Effector memory CD4-positive, alpha-beta T cell (primary cell): ENCODE measurements around the gene PEX19.

Source experiments
- DNase-seq, 3 donors: peaks; one replicate each; pipeline ENCODE4 v3.0.0-alpha.2; 2020
- H3K27ac ChIP-seq: 2 replicates; pipeline ENCODE4 v1.7.0; 2013; ENCODE audit warnings: mild to moderate bottlenecking, low read length, moderate library complexity; ENCODE audit not compliant: insufficient read depth, poor library complexity, severe bottlenecking
- H3K27me3 ChIP-seq: replicated peaks from 2 replicates; pipeline ENCODE4 v1.7.0; 2013; ENCODE audit warnings: mild to moderate bottlenecking, low read length; ENCODE audit not compliant: insufficient read depth, control insufficient read depth, poor library complexity, severe bottlenecking
- H3K36me3 ChIP-seq: 2 replicates; pipeline ENCODE4 v1.7.0; 2013; ENCODE audit warnings: mild to moderate bottlenecking, low read length, moderate library complexity; ENCODE audit not compliant: control insufficient read depth, insufficient read depth
- H3K4me1 ChIP-seq: 2 replicates; pipeline ENCODE4 v1.7.0; 2013; ENCODE audit warnings: low read length, mild to moderate bottlenecking; ENCODE audit not compliant: control insufficient read depth, insufficient read depth, poor library complexity, severe bottlenecking
- H3K4me3 ChIP-seq: 2 replicates; pipeline ENCODE4 v1.7.0; 2013; ENCODE audit warnings: low read length, low read depth, mild to moderate bottlenecking; ENCODE audit not compliant: insufficient read depth, poor library complexity, severe bottlenecking
- H3K9me3 ChIP-seq: 2 replicates; pipeline ENCODE4 v1.7.0; 2013; ENCODE audit warnings: mild to moderate bottlenecking, low read length, moderate library complexity; ENCODE audit not compliant: control insufficient read depth

The PEX19 gene

DNA sequence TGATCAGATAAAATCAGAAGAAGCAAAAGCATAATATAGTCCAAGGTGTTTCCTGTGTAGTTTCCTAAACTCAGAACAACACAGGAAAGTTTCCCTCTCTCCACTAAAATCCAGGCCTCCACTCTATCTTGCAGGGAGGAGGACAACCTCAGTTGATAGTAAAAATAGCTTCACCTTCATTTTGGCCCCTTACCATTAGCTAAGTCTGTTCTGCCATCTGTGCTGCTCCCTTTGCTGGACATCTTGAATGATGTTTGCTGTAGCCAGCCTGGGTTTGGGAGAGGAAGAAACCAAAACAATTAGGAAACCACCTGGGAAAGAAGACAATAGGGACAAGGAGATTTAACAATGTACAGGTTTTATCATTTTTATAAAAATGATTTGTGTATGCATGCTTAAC lies 41.2 kb downstream of the PEX19 start:
- H3K36me3 ChIP-seq, result peaks cover 30% of the 10 kb centered on the region
- H3K4me3 ChIP-seq, result no peak overlapping the region
- DNase-seq, result no peak
- no peaks in the 10 kb centered on the region for H3K27me3 ChIP-seq
- no peaks in the 10 kb centered on the region for H3K9me3 ChIP-seq
- H3K4me1 ChIP-seq, result no peaks in the 10 kb centered on the region
- H3K27ac ChIP-seq, result no peak overlapping the region

DNA sequence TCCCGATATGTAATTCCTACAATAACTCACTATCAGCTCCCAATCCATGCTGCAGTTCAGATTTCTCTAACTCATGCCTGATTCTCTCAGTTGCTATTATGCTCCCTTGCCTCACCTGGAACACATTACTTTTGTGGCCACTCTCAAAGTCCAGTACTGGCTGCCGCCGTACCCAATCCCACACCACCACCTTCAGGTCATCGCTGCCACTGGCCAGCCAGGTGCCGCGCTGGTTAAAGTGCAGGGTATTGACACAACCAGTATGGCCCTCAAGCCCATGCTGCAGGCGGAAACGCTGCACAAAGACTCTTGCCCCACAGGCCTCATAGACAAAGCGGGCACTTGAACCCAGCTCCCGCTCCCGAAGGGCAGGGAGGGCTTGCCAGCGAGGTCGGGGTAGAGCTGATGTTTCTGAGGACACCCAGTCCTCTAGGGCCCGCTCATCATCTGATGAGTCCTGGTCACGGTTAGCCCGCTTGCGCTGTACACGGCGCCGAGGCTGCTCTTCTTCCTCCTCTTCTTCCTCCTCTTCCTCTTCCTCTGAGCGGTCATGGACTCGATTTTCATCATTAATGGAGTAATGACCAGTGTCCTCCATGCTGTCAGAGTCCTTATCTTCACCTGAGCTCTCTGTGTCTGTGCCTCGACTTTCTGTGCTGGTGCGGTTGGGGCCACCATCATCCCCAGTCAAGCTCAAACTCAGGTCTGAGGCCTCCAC lies 45.2 kb downstream of the PEX19 start:
- H3K27me3 ChIP-seq, result no peaks in the 10 kb centered on the region
- no peaks in the 10 kb centered on the region for H3K9me3 ChIP-seq
- no peak for DNase-seq
- no peak overlapping the region for H3K4me3 ChIP-seq
- no peak overlapping the region for H3K27ac ChIP-seq
- peaks cover 65% of the 10 kb centered on the region for H3K36me3 ChIP-seq
- no peaks in the 10 kb centered on the region for H3K4me1 ChIP-seq

DNA sequence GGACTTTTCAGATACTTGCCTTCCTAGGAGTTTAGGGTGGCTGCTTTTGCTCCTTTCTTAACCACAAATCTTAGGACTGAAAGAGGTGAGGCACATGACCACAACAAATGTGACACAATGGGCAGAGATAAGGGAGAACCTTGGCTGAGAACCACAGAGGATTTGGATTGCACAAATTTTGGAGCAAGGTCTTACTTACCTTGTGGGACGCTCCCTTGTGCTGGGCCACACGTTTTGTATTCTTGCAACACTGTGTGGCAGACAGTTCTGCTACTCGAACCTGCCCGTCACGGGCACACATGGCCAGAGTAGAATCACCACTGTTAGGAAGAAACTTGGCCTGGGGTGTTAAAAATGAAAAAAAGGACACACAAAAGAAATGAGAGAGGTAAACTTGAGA lies 46.5 kb downstream of the PEX19 start:
- H3K27me3 ChIP-seq, result no peaks in the 10 kb centered on the region
- no peaks in the 10 kb centered on the region for H3K9me3 ChIP-seq
- no peak overlapping the region for H3K27ac ChIP-seq
- H3K36me3 ChIP-seq, result peaks cover 61% of the 10 kb centered on the region
- H3K4me3 ChIP-seq, result no peak overlapping the region
- DNase-seq, result no peak
- no peaks in the 10 kb centered on the region for H3K4me1 ChIP-seq

DNA sequence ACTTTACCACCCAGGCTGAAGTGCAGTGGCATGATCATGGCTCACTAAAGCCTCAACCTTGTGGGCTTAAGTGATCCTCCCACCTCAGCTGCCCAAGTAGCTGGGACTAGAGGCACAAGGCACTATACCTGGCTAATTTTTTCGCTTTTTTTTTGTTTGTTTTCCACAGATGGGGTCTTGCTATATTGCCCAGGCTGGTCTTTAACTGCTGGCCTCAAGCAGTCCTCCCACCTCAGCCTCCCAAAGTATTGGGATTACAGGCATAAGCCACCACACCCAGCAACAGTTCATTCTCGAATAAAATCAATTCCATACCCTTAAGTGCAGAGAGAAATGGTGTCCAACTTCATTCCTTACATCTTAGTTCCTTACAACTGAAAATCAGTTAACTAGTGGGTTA lies 47.4 kb downstream of the PEX19 start:
- H3K36me3 ChIP-seq, result peaks cover 52% of the 10 kb centered on the region

DNA sequence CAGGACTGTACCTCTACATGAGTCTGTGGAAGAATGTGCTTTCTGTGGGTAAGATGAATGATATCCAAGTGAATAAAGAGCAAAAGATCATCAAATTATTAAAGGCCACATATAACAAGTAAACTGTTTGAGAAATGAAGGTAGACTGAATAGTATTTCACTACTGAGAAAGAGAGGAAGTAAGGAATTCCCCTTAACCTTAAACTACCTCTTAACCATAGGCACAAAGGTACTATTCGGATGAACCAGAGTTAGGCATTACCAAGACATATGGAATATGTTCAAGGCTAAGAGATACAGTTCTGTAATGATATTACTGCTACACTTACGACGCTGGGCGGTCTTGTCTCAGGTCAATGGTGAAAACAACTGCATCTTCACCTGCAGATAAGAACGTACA lies 48.1 kb downstream of the PEX19 start:
- no peak for DNase-seq
- H3K4me3 ChIP-seq, result no peak overlapping the region
- H3K9me3 ChIP-seq, result no peaks in the 10 kb centered on the region
- H3K27me3 ChIP-seq, result no peaks in the 10 kb centered on the region
- no peak overlapping the region for H3K27ac ChIP-seq
- H3K4me1 ChIP-seq, result no peaks in the 10 kb centered on the region
- peaks cover 57% of the 10 kb centered on the region for H3K36me3 ChIP-seq

More for the DNA sequence above, 47.4 kb downstream of the PEX19 start:
- Histone ChIP-seq H3K27me3 (no peaks in the 10 kb centered on the region), H3K27ac (no peak overlapping the region), H3K9me3 (no peaks in the 10 kb centered on the region), H3K4me3 (no peak overlapping the region), H3K4me1 (no peaks in the 10 kb centered on the region)
- DNase-seq, result no peak

DNA sequence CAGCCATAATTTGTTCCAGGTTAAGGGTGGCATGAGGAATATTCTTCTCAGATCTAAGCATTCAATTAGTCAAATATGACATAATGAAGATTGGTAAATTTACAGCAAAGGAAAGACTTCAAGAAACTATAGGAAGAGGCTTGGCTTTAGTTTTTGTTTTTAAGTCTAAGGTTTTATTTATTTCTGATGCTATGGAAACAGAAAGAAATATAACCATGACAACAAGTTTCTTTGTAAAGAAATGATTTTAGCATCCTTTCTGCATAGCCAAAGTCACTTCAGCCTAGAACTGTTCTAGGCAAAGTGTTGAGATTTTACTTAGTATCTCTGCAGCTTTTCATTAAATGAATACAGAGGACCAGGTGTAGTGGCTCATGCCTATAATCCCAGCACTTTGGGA lies 52.0 kb downstream of the PEX19 start:
- Histone ChIP-seq H3K4me3 (no peak overlapping the region), H3K36me3 (peaks cover 66% of the 10 kb centered on the region), H3K9me3 (no peaks in the 10 kb centered on the region), H3K27me3 (no peaks in the 10 kb centered on the region), H3K27ac (no peak overlapping the region), H3K4me1 (no peaks in the 10 kb centered on the region)
- DNase-seq, result no peak

DNA sequence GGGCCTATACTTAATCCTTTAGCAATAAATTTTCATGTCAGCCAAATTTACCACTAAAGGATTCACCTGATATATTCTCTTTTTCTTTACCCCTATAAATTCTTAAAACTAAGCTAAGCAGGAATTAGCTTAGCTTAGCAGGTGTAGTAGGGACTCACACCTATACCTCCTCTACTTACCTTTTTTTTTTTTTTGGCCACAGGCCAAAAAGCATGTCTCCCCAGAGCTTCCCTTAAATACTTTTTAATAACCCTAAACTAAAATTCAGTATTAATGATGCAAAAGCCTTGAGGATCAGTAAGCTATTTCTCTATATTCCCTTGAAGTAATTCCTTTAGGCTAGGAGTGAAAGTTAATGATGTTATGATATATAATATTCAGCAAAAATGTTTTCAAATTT lies 56.5 kb downstream of the PEX19 start:
- H3K4me3 ChIP-seq, result no peak overlapping the region
- H3K9me3 ChIP-seq, result no peaks in the 10 kb centered on the region
- H3K4me1 ChIP-seq, result no peaks in the 10 kb centered on the region
- peaks cover 83% of the 10 kb centered on the region for H3K36me3 ChIP-seq
- H3K27me3 ChIP-seq, result no peaks in the 10 kb centered on the region
- no peak overlapping the region for H3K27ac ChIP-seq
- no peak for DNase-seq

DNA sequence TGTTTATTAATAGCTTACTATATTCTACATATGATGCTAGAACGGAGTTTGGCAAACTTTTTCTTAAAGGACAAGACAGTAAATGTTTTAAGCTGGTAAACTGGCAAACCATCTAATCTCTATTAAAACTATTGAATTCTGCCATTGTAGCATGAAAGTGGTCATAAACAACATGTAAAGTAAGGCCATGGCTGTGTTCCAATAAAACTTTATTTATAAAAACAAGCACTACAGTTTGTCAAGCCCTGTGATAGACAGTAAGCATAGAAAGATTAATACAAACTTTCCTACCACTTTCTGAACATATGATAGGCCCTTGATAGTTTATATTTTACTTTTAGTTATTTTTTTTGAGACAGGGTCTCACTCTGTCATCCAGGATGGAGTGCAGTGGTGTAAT lies 57.4 kb downstream of the PEX19 start:
- no peak overlapping the region for H3K27ac ChIP-seq
- DNase-seq, result no peak
- H3K36me3 ChIP-seq, result peaks cover 92% of the 10 kb centered on the region
- H3K4me1 ChIP-seq, result no peaks in the 10 kb centered on the region
- H3K9me3 ChIP-seq, result no peaks in the 10 kb centered on the region
- no peaks in the 10 kb centered on the region for H3K27me3 ChIP-seq
- no peak overlapping the region for H3K4me3 ChIP-seq

DNA sequence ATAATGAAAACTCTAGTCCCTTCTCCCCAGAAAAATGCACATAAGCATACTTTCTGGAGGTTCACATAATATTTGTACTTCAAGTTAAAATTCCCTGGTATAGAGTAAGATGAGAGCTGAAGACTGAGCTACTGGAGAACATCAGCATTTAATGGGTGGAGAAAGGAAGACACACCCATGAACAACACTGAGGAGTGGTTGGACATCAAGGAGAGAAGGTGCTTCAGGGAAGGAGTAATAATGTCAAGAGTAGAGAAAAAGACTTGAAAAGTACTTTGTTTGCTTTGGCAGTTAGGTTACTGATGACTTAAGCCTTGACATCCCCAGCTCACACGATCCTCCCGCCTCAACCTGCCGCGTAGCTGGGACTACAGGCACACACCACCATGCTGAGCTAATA lies 57.9 kb downstream of the PEX19 start:
- H3K36me3 ChIP-seq, result peaks cover 94% of the 10 kb centered on the region
- DNase-seq, result no peak
- no peaks in the 10 kb centered on the region for H3K9me3 ChIP-seq
- no peaks in the 10 kb centered on the region for H3K27me3 ChIP-seq
- H3K4me3 ChIP-seq, result no peak overlapping the region
- no peaks in the 10 kb centered on the region for H3K4me1 ChIP-seq
- no peak overlapping the region for H3K27ac ChIP-seq
